GM12878 (cell line): ENCODE measurements around the gene SNRNP200. TPM values are rescaled to one million over a fixed set of nuclear protein-coding genes. Genes with fewer than 3 reads are reported as not detected.

Source experiments
- BACH1 ChIP-seq: fragments of 450-650 bp; IDR thresholded peaks from 2 replicates; pipeline ENCODE4 v1.6.1; 2017; ENCODE audit warnings: mild to moderate bottlenecking, borderline replicate concordance
- BMI1 ChIP-seq: fragments of 450-650 bp; IDR thresholded peaks from 2 replicates; pipeline ENCODE4 v1.6.1; 2016; ENCODE audit warnings: mild to moderate bottlenecking, moderate library complexity, borderline replicate concordance
- CREB1 ChIP-seq: IDR thresholded peaks from 2 replicates; pipeline ENCODE4 v1.6.1; 2012; ENCODE audit warnings: low read depth, mild to moderate bottlenecking, inconsistent platforms
- DPF2 ChIP-seq: fragments of 450-650 bp; IDR thresholded peaks from 2 replicates; pipeline ENCODE4 v1.6.1; 2017; ENCODE audit warnings: mild to moderate bottlenecking
- FOXM1 ChIP-seq: IDR thresholded peaks from 2 replicates; pipeline ENCODE4 v1.6.1; 2012; ENCODE audit warnings: low read depth, mild to moderate bottlenecking, inconsistent platforms, low read length, moderate library complexity
- GABPA ChIP-seq: IDR thresholded peaks from 2 replicates; pipeline ENCODE4 v1.6.1; 2014; ENCODE audit warnings: antibody characterized with exemption, low read depth, mild to moderate bottlenecking, inconsistent platforms
- HDGF ChIP-seq: fragments of 450-650 bp; IDR thresholded peaks from 2 replicates; pipeline ENCODE4 v1.6.1; 2016; ENCODE audit warnings: antibody characterized with exemption
- KLF5 ChIP-seq: fragments of 450-650 bp; IDR thresholded peaks from 2 replicates; pipeline ENCODE4 v1.6.1; 2014; ENCODE audit warnings: mild to moderate bottlenecking; ENCODE audit not compliant: partially characterized antibody
- NR2C1 ChIP-seq: fragments of 450-650 bp; IDR thresholded peaks from 2 replicates; pipeline ENCODE4 v1.6.1; 2017; ENCODE audit warnings: antibody characterized with exemption, mild to moderate bottlenecking, moderate library complexity
- PKNOX1 ChIP-seq: fragments of 450-650 bp; IDR thresholded peaks from 2 replicates; pipeline ENCODE4 v1.6.1; 2016; ENCODE audit warnings: mild to moderate bottlenecking
- POLR2AphosphoS5 ChIP-seq: IDR thresholded peaks from 2 replicates; pipeline ENCODE4 v1.6.1; 2011; ENCODE audit warnings: mild to moderate bottlenecking, low read length, inconsistent platforms
- RCOR1 ChIP-seq: conservative IDR thresholded peaks from 2 replicates; pipeline ENCODE4 v1.6.1; 2012; ENCODE audit warnings: low read depth, low read length, improper control_type of control experiment
- RELA ChIP-seq: fragments of 450-650 bp; IDR thresholded peaks from 2 replicates; pipeline ENCODE4 v1.8.0; 2014; ENCODE audit warnings: borderline replicate concordance; ENCODE audit not compliant: partially characterized antibody
- RELB ChIP-seq: fragments of 450-650 bp; IDR thresholded peaks from 2 replicates; pipeline ENCODE4 v1.6.1; 2017; ENCODE audit warnings: low read depth, mild to moderate bottlenecking, moderate library complexity
- RUNX3 ChIP-seq: IDR thresholded peaks from 2 replicates; pipeline ENCODE4 v1.6.1; 2012; ENCODE audit warnings: low read length, inconsistent platforms
- ZNF592 ChIP-seq: fragments of 450-650 bp; IDR thresholded peaks from 2 replicates; pipeline ENCODE4 v1.6.1; 2017; ENCODE audit warnings: mild to moderate bottlenecking, moderate library complexity
- polyA plus RNA-seq, 11 experiments: library from polyadenylated mRNA; depleted of rRNA in 4 of 11; unstranded in 6 of 11; stranded (reverse) in 5 of 11; fragments of >200 nt; fragmentation: Nextera tagmentation in 4 of 11; fragmentation: Illumina TruSeq in 1 of 11; extraction: Ambion mirVana in 4 of 11; extraction: Trizol in 1 of 11; gene quantifications; 1 replicate in 1 of 11; 2 replicates in 10 of 11; pipeline versions ENCODE4 v1.2.1 to v1.2.3, GENCODE V29; 2011 to 2016; ENCODE audit warnings: inconsistent platforms in 2 of 11, missing spikeins in 2 of 11, low read depth in 1 of 11
- total RNA-seq, 4 experiments: library from RNA; depleted of rRNA in 3 of 4; stranded (reverse); fragments of >200 nt in 3 of 4; fragmentation: Illumina TruSeq in 1 of 4; extraction: Trizol in 1 of 4; gene quantifications; 2 replicates each; pipeline versions ENCODE4 v1.2.1 to v1.2.3, GENCODE V29; 2013 to 2021
- TF ChIP-seq, protein P1 (sequence below): fragments of 450-650 bp; IDR thresholded peaks from 2 replicates; pipeline ENCODE4 v1.6.1; 2017; ENCODE audit warnings: mild to moderate bottlenecking, low read depth, inconsistent platforms; ENCODE audit not compliant: poor library complexity, severe bottlenecking
- TF ChIP-seq, protein P2 (sequence below): IDR thresholded peaks from 2 replicates; pipeline ENCODE4 v1.6.1; 2011; ENCODE audit warnings: mild to moderate bottlenecking, low read depth, low read length, moderate library complexity; ENCODE audit not compliant: insufficient replicate concordance
- TF ChIP-seq, protein P3 (sequence below): IDR thresholded peaks from 2 replicates; pipeline ENCODE4 v1.6.1; 2011; ENCODE audit warnings: low read depth, low read length, improper control_type of control experiment, borderline replicate concordance

The SNRNP200 gene
- total and polyA plus RNA-seq, 10 of the 15 experiments (the other 5 are each of a cell fraction or from before 2014, with no cell fraction given) = 59.2 to 176 (median 106) TPM

GRCh38 chr2:96225016-96225533 lies 80.3 kb downstream of the SNRNP200 start (continued):
- no peak for TF ChIP-seq GABPA
- peak; percentile 81; the same call in 1 of the 2 replicates for TF ChIP-seq FOXM1
- TF ChIP-seq RELA = peak; percentile 14
- no peak for TF ChIP-seq BMI1
- TF ChIP-seq NR2C1 = no peak
- peak; percentile 25; the same call in 1 of the 2 replicates for TF ChIP-seq HDGF
- TF ChIP-seq, protein P1, sequence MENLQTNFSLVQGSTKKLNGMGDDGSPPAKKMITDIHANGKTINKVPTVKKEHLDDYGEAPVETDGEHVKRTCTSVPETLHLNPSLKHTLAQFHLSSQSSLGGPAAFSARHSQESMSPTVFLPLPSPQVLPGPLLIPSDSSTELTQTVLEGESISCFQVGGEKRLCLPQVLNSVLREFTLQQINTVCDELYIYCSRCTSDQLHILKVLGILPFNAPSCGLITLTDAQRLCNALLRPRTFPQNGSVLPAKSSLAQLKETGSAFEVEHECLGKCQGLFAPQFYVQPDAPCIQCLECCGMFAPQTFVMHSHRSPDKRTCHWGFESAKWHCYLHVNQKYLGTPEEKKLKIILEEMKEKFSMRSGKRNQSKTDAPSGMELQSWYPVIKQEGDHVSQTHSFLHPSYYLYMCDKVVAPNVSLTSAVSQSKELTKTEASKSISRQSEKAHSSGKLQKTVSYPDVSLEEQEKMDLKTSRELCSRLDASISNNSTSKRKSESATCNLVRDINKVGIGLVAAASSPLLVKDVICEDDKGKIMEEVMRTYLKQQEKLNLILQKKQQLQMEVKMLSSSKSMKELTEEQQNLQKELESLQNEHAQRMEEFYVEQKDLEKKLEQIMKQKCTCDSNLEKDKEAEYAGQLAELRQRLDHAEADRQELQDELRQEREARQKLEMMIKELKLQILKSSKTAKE = peak; percentile 54
- TF ChIP-seq RCOR1 = no peak
- TF ChIP-seq PKNOX1 = no peak
- TF ChIP-seq, protein P2, sequence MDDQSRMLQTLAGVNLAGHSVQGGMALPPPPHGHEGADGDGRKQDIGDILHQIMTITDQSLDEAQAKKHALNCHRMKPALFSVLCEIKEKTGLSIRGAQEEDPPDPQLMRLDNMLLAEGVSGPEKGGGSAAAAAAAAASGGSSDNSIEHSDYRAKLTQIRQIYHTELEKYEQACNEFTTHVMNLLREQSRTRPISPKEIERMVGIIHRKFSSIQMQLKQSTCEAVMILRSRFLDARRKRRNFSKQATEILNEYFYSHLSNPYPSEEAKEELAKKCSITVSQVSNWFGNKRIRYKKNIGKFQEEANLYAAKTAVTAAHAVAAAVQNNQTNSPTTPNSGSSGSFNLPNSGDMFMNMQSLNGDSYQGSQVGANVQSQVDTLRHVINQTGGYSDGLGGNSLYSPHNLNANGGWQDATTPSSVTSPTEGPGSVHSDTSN = no peak
- TF ChIP-seq, protein P3, sequence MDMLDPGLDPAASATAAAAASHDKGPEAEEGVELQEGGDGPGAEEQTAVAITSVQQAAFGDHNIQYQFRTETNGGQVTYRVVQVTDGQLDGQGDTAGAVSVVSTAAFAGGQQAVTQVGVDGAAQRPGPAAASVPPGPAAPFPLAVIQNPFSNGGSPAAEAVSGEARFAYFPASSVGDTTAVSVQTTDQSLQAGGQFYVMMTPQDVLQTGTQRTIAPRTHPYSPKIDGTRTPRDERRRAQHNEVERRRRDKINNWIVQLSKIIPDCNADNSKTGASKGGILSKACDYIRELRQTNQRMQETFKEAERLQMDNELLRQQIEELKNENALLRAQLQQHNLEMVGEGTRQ = no peak
- peak; percentile 45; the same call in 1 of the 2 replicates for TF ChIP-seq CREB1
- peak; percentile 87 for TF ChIP-seq DPF2
- peak; percentile 44; the same call in 1 of the 2 replicates for TF ChIP-seq BACH1
- peak; percentile 90 for TF ChIP-seq ZNF592
- TF ChIP-seq POLR2AphosphoS5 = peak; percentile 64; the same call in 1 of the 2 replicates
- TF ChIP-seq RUNX3 = peak; percentile 36
- TF ChIP-seq RELB = peak; percentile 95
- no peak for TF ChIP-seq KLF5
